ENCODE measurements around the gene PLEKHS1. TPM values are rescaled to one million over a fixed set of nuclear protein-coding genes. Genes with fewer than 3 reads are reported as not detected.

The PLEKHS1 gene
- total RNA-seq, 4 donors from 2014 or later, result 0.14 TPM; not detected in 3

GRCh38 chr10:113732966-113733365 lies 18.5 kb upstream of the PLEKHS1 start:
- no peak overlapping the region for H3K4me3 ChIP-seq
- H3K36me3 ChIP-seq, result no peaks in the 10 kb centered on the region
- no peak overlapping the region for H3K27ac ChIP-seq
- no peaks in the 10 kb centered on the region for H3K9me3 ChIP-seq
- intact Hi-C loops (cut with DNase I; ENCODE audit: low total_unique reads), result no loop called here
- TF ChIP-seq CTCF (IDR thresholded peaks at IDR 0.05), result no peak
- no peak for TF ChIP-seq POLR2A (IDR thresholded peaks at IDR 0.05)
- H3K4me1 ChIP-seq, result no peaks in the 10 kb centered on the region
- H3K27me3 ChIP-seq, result no peaks in the 10 kb centered on the region
- no peak for DNase-seq

GRCh38 chr10:113733635-113734034 lies 17.8 kb upstream of the PLEKHS1 start:
- Histone ChIP-seq H3K36me3 (no peaks in the 10 kb centered on the region), H3K27me3 (no peaks in the 10 kb centered on the region), H3K9me3 (no peaks in the 10 kb centered on the region), H3K4me3 (no peak overlapping the region), H3K4me1 (no peaks in the 10 kb centered on the region), H3K27ac (no peak overlapping the region)
- TF ChIP-seq POLR2A (IDR thresholded peaks at IDR 0.05), result no peak
- no peak for TF ChIP-seq CTCF (IDR thresholded peaks at IDR 0.05)
- DNase-seq, result no peak
- intact Hi-C loops (cut with DNase I; ENCODE audit: low total_unique reads), result no loop called here

GRCh38 chr10:113735913-113736312 lies 15.6 kb upstream of the PLEKHS1 start:
- Histone ChIP-seq H3K4me3 (no peak overlapping the region), H3K9me3 (no peaks in the 10 kb centered on the region), H3K36me3 (no peaks in the 10 kb centered on the region), H3K27ac (no peak overlapping the region), H3K4me1 (no peaks in the 10 kb centered on the region), H3K27me3 (no peaks in the 10 kb centered on the region)
- intact Hi-C loops (cut with DNase I; ENCODE audit: low total_unique reads), result no loop called here
- TF ChIP-seq CTCF (IDR thresholded peaks at IDR 0.05), result no peak
- no peak for DNase-seq

GRCh38 chr10:113736576-113736975 lies 14.9 kb upstream of the PLEKHS1 start:
- TF ChIP-seq POLR2A (IDR thresholded peaks at IDR 0.05) (no peak), CTCF (IDR thresholded peaks at IDR 0.05) (no peak)
- Histone ChIP-seq H3K27me3 (no peaks in the 10 kb centered on the region), H3K4me1 (no peaks in the 10 kb centered on the region), H3K27ac (no peak overlapping the region), H3K36me3 (no peaks in the 10 kb centered on the region), H3K9me3 (no peaks in the 10 kb centered on the region), H3K4me3 (no peak overlapping the region)
- intact Hi-C loops (cut with DNase I; ENCODE audit: low total_unique reads), result no loop called here
- DNase-seq, result no peak

GRCh38 chr10:113739031-113739430 lies 12.5 kb upstream of the PLEKHS1 start:
- no peak for DNase-seq
- Histone ChIP-seq H3K27ac (no peak overlapping the region), H3K9me3 (no peaks in the 10 kb centered on the region), H3K27me3 (no peaks in the 10 kb centered on the region), H3K36me3 (no peaks in the 10 kb centered on the region), H3K4me3 (no peak overlapping the region), H3K4me1 (no peaks in the 10 kb centered on the region)
- intact Hi-C loops (cut with DNase I; ENCODE audit: low total_unique reads), result no loop called here
- TF ChIP-seq POLR2A (IDR thresholded peaks at IDR 0.05) (no peak), CTCF (IDR thresholded peaks at IDR 0.05) (no peak)

Measured in uterus (tissue), 4 donors.